ENCODE data around the gene NEAT1. TPM values are rescaled to one million over a fixed set of nuclear protein-coding genes. Genes with fewer than 3 reads are reported as not detected.

The NEAT1 gene
- total RNA-seq, 4 donors from 2014 or later: 537 to 773 (median 608) TPM

DNA sequence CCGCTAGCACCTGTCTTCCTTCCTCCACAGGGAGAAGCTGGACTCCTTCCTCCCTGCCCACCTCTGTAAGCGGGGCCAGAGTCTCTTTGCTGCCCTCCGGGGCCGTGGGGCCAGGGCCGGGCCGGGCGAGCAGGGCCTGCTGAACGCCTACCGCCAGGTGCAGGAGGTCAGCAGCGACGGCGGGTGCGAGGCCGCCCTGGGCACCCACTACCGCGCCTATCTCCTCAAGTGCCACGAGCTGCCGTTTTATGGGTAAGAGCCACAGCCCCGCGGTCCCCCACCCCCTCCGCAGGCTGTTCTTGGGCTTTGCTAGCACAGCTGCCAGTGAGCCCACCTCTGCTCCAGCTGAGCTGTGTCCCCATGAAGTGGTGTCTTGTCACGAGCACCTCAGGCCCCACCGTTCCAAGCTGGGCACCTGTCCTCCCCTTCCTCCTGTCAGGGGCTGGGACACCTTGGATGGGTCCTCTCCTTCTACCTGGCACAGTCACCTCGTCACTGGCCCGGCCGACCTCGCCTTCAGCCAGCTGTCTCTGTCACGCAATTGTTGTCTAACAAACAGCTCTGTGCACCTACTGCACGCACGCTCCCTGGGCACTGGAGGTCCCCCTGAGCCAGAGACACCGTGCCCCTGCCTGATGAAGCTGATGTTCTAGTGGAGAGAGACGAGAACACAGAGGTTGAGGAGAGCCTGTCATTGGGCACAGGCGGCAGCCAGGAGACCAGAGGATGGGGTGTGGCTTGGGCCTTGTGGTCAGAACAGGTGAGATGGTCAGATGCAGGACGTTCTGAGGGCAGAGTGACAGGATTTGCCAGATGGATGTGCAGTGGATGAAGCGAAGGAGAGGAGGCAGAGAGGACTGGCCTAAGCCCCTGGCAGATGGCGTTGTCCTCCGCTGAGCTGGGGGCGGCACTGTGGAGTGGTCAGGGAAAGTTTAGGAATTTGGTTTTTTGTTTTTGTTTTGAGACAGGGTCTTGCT lies 25.5 kb upstream of the NEAT1 start:
- no peak for TF ChIP-seq CTCF (IDR thresholded peaks at IDR 0.05; ENCODE audit: low read depth)

DNA sequence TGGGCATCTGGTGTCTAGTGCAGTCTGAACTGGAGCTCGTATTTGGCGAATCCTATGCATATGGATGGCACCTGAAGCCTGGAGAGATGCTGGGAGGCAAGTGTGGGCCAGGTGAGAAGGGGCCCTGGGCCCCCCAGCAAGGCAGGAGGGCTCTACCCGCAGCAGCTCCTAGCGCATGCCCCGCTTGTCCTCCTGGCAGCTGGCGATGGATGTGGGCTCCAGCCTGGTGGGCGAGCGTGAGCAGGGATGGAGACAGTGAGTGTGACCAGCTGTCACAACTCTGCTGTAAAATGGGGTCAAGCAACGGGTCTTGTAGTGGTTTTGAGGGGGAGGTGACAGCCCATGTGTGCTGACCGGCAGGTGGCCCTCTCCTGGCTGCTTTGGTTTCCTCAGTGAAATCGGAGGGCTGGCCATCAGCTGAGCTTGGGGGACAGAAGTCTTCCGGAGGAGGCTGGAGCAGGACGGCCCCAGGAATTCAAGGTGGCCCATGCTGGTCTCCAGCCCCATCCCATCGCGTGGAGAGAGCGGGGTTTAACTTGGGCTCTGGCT lies 24.2 kb upstream of the NEAT1 start:
- no peak for TF ChIP-seq CTCF (IDR thresholded peaks at IDR 0.05; ENCODE audit: low read depth)

DNA sequence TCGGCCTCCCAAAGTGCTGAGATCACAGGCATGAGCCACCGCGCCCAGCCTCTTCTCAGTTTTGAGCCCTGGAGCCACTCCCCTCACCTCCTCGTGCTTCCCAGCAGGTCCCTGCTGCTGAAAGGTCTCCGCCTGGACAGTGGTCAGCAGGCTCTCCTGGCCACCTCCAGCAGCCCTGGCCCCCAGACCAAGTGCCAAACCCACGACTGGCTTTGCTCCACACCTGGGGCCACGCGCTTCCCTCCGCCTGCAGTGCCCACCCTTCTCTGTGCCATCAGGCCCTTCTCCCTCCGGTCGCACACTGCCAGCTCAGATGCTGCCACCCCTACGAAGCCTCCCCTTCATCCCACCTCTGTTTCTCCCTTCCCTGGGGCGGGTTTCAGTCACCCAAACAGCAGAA lies 23.3 kb upstream of the NEAT1 start:
- TF ChIP-seq CTCF (IDR thresholded peaks at IDR 0.05; ENCODE audit: low read depth): no peak

- no peak for TF ChIP-seq CTCF (IDR thresholded peaks at IDR 0.05; ENCODE audit: low read depth)
These were observed 22.8 kb upstream of the NEAT1 start for GRCh38 chr11:65399845-65400244.

DNA sequence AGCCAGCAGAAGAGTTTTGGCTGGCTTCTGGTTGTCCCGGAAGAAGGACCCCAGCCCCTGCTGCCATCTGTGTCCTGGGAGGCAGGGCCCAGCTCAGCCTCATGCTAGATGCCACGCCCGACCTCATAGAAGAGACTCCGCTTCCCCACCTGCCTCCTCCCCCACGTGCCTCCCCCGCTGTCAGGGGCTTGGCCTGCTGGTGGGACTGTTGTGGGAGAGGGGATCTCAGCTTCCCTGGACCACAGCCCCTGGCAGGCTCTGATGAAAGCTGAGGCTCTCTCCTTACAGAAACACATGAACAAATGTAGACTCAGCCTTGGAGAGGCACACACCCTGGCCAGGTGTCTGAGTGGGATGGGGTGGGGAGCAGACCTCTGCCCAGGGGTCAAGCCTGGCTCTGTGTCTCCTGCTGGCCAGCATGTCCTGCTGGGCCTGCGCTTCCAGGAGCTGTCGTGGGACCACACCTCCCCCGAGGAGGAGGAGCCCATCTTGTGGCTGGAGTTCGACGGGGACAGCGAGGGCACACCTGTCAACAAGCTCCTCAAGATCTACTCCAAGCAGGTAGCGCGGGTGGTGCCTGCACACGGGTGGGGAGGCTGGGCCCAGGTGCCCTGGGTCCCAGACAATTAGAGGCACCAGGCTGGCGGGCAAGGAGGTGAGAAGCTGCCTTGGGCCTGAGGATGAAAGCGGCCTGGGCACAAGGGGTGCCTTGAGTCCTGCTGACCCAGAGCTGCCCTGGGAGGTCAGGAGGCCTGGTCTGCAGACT lies 22.1 kb upstream of the NEAT1 start:
- no peak for TF ChIP-seq CTCF (IDR thresholded peaks at IDR 0.05; ENCODE audit: low read depth)

DNA sequence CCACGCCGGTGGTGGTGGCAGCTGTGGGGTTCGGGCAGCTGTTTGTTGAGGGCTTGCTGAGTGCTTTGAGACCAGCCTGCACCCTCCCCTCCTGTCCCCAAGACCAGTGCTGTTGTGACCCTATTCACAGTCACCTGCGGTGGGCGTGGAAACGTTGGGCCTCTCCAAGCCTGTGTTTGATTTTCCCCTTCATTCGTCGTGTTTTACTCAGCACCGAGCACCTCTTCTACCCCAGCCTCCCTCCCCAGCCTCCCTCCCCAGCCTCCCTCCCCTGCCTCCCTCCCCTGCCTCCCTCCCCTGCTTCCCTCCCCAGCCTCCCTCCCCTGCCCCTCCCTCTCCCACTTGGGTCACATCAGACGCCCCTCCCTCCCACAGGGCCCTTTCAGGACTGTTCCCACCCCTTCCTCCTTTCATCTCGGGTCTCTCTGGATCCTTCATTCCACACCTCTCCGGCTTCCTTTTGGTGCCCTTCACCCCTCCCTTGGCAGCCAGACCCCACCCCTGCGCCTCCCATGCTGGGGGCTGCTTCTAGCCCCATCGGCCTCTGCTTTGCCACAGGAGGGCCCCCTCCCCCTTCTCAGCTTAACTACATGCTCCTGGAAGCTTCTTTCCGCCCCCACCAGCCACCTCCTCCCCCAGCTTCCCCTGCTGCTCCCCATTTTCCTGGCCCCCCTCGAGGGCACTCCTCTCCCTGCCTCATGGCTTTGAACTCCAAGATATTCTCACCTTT lies 21.4 kb upstream of the NEAT1 start:
- TF ChIP-seq CTCF (IDR thresholded peaks at IDR 0.05; ENCODE audit: low read depth): no peak
